ENCODE data around the gene LDLRAD4. TPM values are rescaled to one million over a fixed set of nuclear protein-coding genes. Genes with fewer than 3 reads are reported as not detected.

The LDLRAD4 gene
- total and polyA plus RNA-seq, 2 experiments from 2014 or later = 0.73 to 1.9 TPM

DNA sequence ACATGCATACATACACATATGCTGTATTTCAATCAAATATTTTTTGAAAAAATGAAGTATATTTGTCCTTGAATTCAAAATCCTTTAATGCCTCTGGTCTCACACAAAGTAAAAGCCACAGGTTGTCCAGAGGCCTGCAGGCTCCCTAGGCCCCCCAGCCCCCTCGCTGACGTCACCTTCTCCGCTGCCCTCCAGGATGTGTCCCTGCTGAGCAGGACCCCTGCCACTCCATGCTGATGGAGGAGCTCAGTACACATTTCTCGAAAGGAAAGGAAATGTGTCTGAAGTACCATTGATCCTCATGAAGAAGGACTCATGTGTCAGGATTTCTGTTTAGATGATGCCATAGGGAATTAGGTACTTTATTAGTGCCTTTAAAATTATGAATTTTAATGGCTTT, 212.1 kb downstream of the LDLRAD4 start:
- no peaks in the 10 kb centered on the region for H3K36me3 ChIP-seq (ENCODE audit: insufficient read depth)
- Mint-ChIP-seq H3K36me3 (ENCODE audit: low read depth) (no peaks in the 10 kb centered on the region), H3K27ac (no peak overlapping the region), H3K4me3 (no peak overlapping the region), H3K4me1 (peaks cover 19% of the 10 kb centered on the region), H3K27me3 (ENCODE audit: insufficient read depth, low read depth, poor library complexity) (no peaks in the 10 kb centered on the region), H3K9me3 (no peaks in the 10 kb centered on the region)
- TF ChIP-seq, protein P1, sequence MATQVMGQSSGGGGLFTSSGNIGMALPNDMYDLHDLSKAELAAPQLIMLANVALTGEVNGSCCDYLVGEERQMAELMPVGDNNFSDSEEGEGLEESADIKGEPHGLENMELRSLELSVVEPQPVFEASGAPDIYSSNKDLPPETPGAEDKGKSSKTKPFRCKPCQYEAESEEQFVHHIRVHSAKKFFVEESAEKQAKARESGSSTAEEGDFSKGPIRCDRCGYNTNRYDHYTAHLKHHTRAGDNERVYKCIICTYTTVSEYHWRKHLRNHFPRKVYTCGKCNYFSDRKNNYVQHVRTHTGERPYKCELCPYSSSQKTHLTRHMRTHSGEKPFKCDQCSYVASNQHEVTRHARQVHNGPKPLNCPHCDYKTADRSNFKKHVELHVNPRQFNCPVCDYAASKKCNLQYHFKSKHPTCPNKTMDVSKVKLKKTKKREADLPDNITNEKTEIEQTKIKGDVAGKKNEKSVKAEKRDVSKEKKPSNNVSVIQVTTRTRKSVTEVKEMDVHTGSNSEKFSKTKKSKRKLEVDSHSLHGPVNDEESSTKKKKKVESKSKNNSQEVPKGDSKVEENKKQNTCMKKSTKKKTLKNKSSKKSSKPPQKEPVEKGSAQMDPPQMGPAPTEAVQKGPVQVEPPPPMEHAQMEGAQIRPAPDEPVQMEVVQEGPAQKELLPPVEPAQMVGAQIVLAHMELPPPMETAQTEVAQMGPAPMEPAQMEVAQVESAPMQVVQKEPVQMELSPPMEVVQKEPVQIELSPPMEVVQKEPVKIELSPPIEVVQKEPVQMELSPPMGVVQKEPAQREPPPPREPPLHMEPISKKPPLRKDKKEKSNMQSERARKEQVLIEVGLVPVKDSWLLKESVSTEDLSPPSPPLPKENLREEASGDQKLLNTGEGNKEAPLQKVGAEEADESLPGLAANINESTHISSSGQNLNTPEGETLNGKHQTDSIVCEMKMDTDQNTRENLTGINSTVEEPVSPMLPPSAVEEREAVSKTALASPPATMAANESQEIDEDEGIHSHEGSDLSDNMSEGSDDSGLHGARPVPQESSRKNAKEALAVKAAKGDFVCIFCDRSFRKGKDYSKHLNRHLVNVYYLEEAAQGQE (IDR thresholded peaks at IDR 0.05; ENCODE audit: unreplicated experiment) = no peak
- H3K79me2 ChIP-seq (replicated peaks; ENCODE audit: insufficient read depth) = no peaks in the 10 kb centered on the region
- no peak for ATAC-seq
- no peak overlapping the region for H3K4me2 ChIP-seq
- DNase-seq (ENCODE audit: low spot score) = no peak
- H4K20me1 ChIP-seq (replicated peaks; ENCODE audit: insufficient read depth) = no peaks in the 10 kb centered on the region
- H2AFZ ChIP-seq = no peak overlapping the region
- no peak overlapping the region for H3K4me3 ChIP-seq
- no peaks in the 10 kb centered on the region for H3K27me3 ChIP-seq (ENCODE audit: insufficient read depth)
- H3K27ac ChIP-seq (ENCODE audit: low read depth) = no peak overlapping the region
- H3K4me1 ChIP-seq (ENCODE audit: insufficient read depth) = no peaks in the 10 kb centered on the region
- H3K9me2 ChIP-seq (ENCODE audit: insufficient read depth) = no peaks in the 10 kb centered on the region
- no peaks in the 10 kb centered on the region for H3F3A ChIP-seq (replicated peaks; ENCODE audit: low read depth)

- no peak for ATAC-seq
- TF ChIP-seq CREB1 (CRISPR knock-in tag; IDR thresholded peaks at IDR 0.05; ENCODE audit: low read depth) = no peak
- no peak for TF ChIP-seq ZNF114 (CRISPR knock-in tag; IDR thresholded peaks at IDR 0.05)
- no peak for TF ChIP-seq ZNF331 (CRISPR knock-in tag; IDR thresholded peaks at IDR 0.05; ENCODE audit: low read depth)
- TF ChIP-seq STAT1 (IDR thresholded peaks at IDR 0.05; ENCODE audit: unreplicated experiment) = no peak
- TF ChIP-seq NANOG (IDR thresholded peaks at IDR 0.05; ENCODE audit: borderline replicate concordance) = no peak
- no peak for TF ChIP-seq EZH2 (IDR thresholded peaks at IDR 0.05; ENCODE audit: low read depth, unreplicated experiment)
- H3K4me2 ChIP-seq = no peak overlapping the region
- Mint-ChIP-seq H3K36me3 (ENCODE audit: low read depth) (no peaks in the 10 kb centered on the region), H3K27ac (no peak overlapping the region), H3K4me1 (peaks cover 21% of the 10 kb centered on the region), H3K9me3 (no peaks in the 10 kb centered on the region), H3K4me3 (no peak overlapping the region), H3K27me3 (ENCODE audit: insufficient read depth, low read depth, poor library complexity) (no peaks in the 10 kb centered on the region)
- no peaks in the 10 kb centered on the region for H4K20me1 ChIP-seq (replicated peaks; ENCODE audit: insufficient read depth)
- no peaks in the 10 kb centered on the region for H3K4me1 ChIP-seq (ENCODE audit: insufficient read depth)
- H3K36me3 ChIP-seq (ENCODE audit: insufficient read depth) = no peaks in the 10 kb centered on the region
- no peaks in the 10 kb centered on the region for H3K79me2 ChIP-seq (replicated peaks; ENCODE audit: insufficient read depth)
- H3K27ac ChIP-seq (ENCODE audit: low read depth) = no peak overlapping the region
- H3K27me3 ChIP-seq (ENCODE audit: insufficient read depth) = no peaks in the 10 kb centered on the region
- no peak overlapping the region for H2AFZ ChIP-seq
- H3F3A ChIP-seq (replicated peaks; ENCODE audit: low read depth) = no peaks in the 10 kb centered on the region
- DNase-seq (ENCODE audit: low spot score) = no peak
- no peaks in the 10 kb centered on the region for H3K9me2 ChIP-seq (ENCODE audit: insufficient read depth)
- no peak overlapping the region for H3K4me3 ChIP-seq
These were observed 213.3 kb downstream of the LDLRAD4 start for GRCh38 chr18:13431886-13432285.

DNA sequence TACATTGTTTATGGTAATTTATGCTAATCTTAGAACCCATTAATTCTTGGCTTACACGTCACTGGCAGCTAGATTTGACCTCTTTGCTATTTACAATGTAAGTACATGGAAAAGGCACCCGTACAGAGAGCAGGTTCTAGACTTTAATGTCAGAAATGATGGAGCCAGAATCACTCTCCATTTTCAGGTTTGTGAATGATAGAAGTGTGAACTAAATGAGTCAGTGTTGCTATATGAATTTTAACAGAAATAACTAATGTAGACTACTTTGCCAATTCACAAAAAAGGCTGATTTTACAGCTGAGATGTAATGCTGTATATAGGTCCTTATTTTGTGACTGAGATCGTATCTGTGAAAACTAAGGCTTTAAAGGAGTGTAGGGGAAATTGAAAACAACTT, 214.6 kb downstream of the LDLRAD4 start:
- no peaks in the 10 kb centered on the region for H3F3A ChIP-seq (replicated peaks; ENCODE audit: low read depth)
- Mint-ChIP-seq H3K27ac (no peak overlapping the region), H3K9me3 (no peaks in the 10 kb centered on the region), H3K27me3 (ENCODE audit: insufficient read depth, low read depth, poor library complexity) (no peaks in the 10 kb centered on the region), H3K36me3 (ENCODE audit: low read depth) (no peaks in the 10 kb centered on the region), H3K4me1 (peaks cover 21% of the 10 kb centered on the region), H3K4me3 (no peak overlapping the region)
- H3K4me3 ChIP-seq = no peak overlapping the region
- no peaks in the 10 kb centered on the region for H3K9me2 ChIP-seq (ENCODE audit: insufficient read depth)
- no peaks in the 10 kb centered on the region for H3K27me3 ChIP-seq (ENCODE audit: insufficient read depth)
- no peak overlapping the region for H2AFZ ChIP-seq
- no peak for DNase-seq (ENCODE audit: low spot score)
- no peak overlapping the region for H3K27ac ChIP-seq (ENCODE audit: low read depth)
- H3K79me2 ChIP-seq (replicated peaks; ENCODE audit: insufficient read depth) = no peaks in the 10 kb centered on the region
- TF ChIP-seq STAT1 (IDR thresholded peaks at IDR 0.05; ENCODE audit: unreplicated experiment) (no peak), CREB1 (CRISPR knock-in tag; IDR thresholded peaks at IDR 0.05; ENCODE audit: low read depth) (no peak)
- no peaks in the 10 kb centered on the region for H4K20me1 ChIP-seq (replicated peaks; ENCODE audit: insufficient read depth)
- ATAC-seq = no peak
- H3K36me3 ChIP-seq (ENCODE audit: insufficient read depth) = no peaks in the 10 kb centered on the region
- H3K4me2 ChIP-seq = no peak overlapping the region
- no peaks in the 10 kb centered on the region; the same call in 1 of the 2 replicates for H3K4me1 ChIP-seq (ENCODE audit: insufficient read depth)

Measured in GM23338 (cell line).